ENCODE data around the gene ATOH8.

GRCh38 chr2:85714841-85715240, 39.0 kb upstream of the ATOH8 start:
- TF ChIP-seq HMGA2 (CRISPR knock-in tag; IDR thresholded peaks at IDR 0.05): no peak
- TF ChIP-seq CTCF (IDR thresholded peaks at IDR 0.05): no peak
- TF ChIP-seq SP1 (CRISPR knock-in tag; conservative IDR thresholded peaks at IDR 0.05): no peak
- TF ChIP-seq FOXK1 (CRISPR knock-in tag; IDR thresholded peaks at IDR 0.05): no peak
- no peak for TF ChIP-seq ZBTB21 (CRISPR knock-in tag; IDR thresholded peaks at IDR 0.05; ENCODE audit: borderline replicate concordance)
- no peak for TF ChIP-seq GABPB1 (CRISPR knock-in tag; IDR thresholded peaks at IDR 0.05)
- TF ChIP-seq, protein P1, sequence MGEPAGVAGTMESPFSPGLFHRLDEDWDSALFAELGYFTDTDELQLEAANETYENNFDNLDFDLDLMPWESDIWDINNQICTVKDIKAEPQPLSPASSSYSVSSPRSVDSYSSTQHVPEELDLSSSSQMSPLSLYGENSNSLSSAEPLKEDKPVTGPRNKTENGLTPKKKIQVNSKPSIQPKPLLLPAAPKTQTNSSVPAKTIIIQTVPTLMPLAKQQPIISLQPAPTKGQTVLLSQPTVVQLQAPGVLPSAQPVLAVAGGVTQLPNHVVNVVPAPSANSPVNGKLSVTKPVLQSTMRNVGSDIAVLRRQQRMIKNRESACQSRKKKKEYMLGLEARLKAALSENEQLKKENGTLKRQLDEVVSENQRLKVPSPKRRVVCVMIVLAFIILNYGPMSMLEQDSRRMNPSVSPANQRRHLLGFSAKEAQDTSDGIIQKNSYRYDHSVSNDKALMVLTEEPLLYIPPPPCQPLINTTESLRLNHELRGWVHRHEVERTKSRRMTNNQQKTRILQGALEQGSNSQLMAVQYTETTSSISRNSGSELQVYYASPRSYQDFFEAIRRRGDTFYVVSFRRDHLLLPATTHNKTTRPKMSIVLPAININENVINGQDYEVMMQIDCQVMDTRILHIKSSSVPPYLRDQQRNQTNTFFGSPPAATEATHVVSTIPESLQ (CRISPR knock-in tag; IDR thresholded peaks at IDR 0.05): no peak
- TF ChIP-seq KAT7 (CRISPR knock-in tag; IDR thresholded peaks at IDR 0.05; ENCODE audit: borderline replicate concordance): no peak
- TF ChIP-seq, protein P2, sequence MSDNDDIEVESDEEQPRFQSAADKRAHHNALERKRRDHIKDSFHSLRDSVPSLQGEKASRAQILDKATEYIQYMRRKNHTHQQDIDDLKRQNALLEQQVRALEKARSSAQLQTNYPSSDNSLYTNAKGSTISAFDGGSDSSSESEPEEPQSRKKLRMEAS (CRISPR knock-in tag; IDR thresholded peaks at IDR 0.05): no peak
- TF ChIP-seq, protein P3, sequence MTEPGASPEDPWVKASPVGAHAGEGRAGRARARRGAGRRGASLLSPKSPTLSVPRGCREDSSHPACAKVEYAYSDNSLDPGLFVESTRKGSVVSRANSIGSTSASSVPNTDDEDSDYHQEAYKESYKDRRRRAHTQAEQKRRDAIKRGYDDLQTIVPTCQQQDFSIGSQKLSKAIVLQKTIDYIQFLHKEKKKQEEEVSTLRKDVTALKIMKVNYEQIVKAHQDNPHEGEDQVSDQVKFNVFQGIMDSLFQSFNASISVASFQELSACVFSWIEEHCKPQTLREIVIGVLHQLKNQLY (CRISPR knock-in tag; IDR thresholded peaks at IDR 0.05): no peak
- TF ChIP-seq, protein P4, sequence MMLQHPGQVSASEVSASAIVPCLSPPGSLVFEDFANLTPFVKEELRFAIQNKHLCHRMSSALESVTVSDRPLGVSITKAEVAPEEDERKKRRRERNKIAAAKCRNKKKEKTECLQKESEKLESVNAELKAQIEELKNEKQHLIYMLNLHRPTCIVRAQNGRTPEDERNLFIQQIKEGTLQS (CRISPR knock-in tag; conservative IDR thresholded peaks at IDR 0.05): no peak
- no peak for TF ChIP-seq E2F5 (CRISPR knock-in tag; IDR thresholded peaks at IDR 0.05)
- no peak for TF ChIP-seq USF2 (CRISPR knock-in tag; IDR thresholded peaks at IDR 0.05)
- no peak for TF ChIP-seq JUN (CRISPR knock-in tag; IDR thresholded peaks at IDR 0.05)
